HG02642 (cell line): ENCODE data around the gene HOXC12.

Experiments
- ATAC-seq: cut with Tn5 transposase; IDR thresholded peaks from one replicate; pipeline ENCODE4 v1.9.1; 2021; ENCODE audit warnings: mild to moderate bottlenecking; ENCODE audit not compliant: unreplicated experiment, poor library complexity

The HOXC12 gene

GRCh38 chr12:53982648-53983567 is 28.2 kb downstream of the HOXC12 start:
- no peak for ATAC-seq

- no peak for ATAC-seq
Measured at GRCh38 chr12:53983568-53983949, 28.9 kb downstream of the HOXC12 start.

GRCh38 chr12:53983950-53984572 is 29.4 kb downstream of the HOXC12 start:
- no peak for ATAC-seq

- ATAC-seq = peak; percentile 69
Measured at GRCh38 chr12:53984901-53985691, 30.4 kb downstream of the HOXC12 start, which contains the start of gene HOXC10. Gene HOXC10 (plus strand): TSS chr12:53985146. CDS start chr12:53985260, 114 bp downstream.

GRCh38 chr12:53985692-53985993 is 30.9 kb downstream of the HOXC12 start:
- no peak for ATAC-seq

GRCh38 chr12:53985994-53986685 is 31.4 kb downstream of the HOXC12 start:
- no peak for ATAC-seq

- no peak for ATAC-seq
Measured at GRCh38 chr12:53986686-53987483, 32.2 kb downstream of the HOXC12 start.

GRCh38 chr12:53987787-53988230 is 33.1 kb downstream of the HOXC12 start:
- ATAC-seq = no peak

- no peak for ATAC-seq
Measured at GRCh38 chr12:53988541-53989226, 34.0 kb downstream of the HOXC12 start.

- no peak for ATAC-seq
Measured at GRCh38 chr12:53989227-53990113, 34.8 kb downstream of the HOXC12 start.

- no peak for ATAC-seq
Measured at GRCh38 chr12:53990311-53991076, 35.8 kb downstream of the HOXC12 start.

GRCh38 chr12:53991077-53991460 is 36.4 kb downstream of the HOXC12 start:
- ATAC-seq = no peak

GRCh38 chr12:53992377-53992889 is 37.7 kb downstream of the HOXC12 start:
- ATAC-seq = no peak

- ATAC-seq = no peak
Measured at GRCh38 chr12:53993162-53994008, 38.7 kb downstream of the HOXC12 start.

- ATAC-seq = no peak
Measured at GRCh38 chr12:53994009-53994263, 39.2 kb downstream of the HOXC12 start.

GRCh38 chr12:53994264-53995001 is 39.7 kb downstream of the HOXC12 start:
- ATAC-seq = no peak
